Measurements from ENCODE around the gene RHOBTB3.

GRCh38 chr5:95800553-95800952 is 69.4 kb downstream of the RHOBTB3 start:
- TF ChIP-seq POLR2AphosphoS5 (IDR thresholded peaks at IDR 0.05; ENCODE audit: borderline replicate concordance, low read depth, low read length) (no peak), EZH2 (IDR thresholded peaks at IDR 0.05) (no peak), FOXP2 (optimal IDR thresholded peaks at IDR 0.05; ENCODE audit: control extremely low read depth, extremely low read length, insufficient read depth) (no peak)
